HepG2 (cell line): Measurements from ENCODE around the gene ETFRF1. TPM values are rescaled to one million over a fixed set of nuclear protein-coding genes. Genes with fewer than 3 reads are reported as not detected.

Experiments used
- CREB1 ChIP-seq, 2 experiments: fragments of 450-650 bp in 1 of 2; IDR thresholded peaks; 2 replicates each; pipeline ENCODE4 v1.6.1; 2016 to 2017; ENCODE audit warnings: control low read depth in 1 of 2, mild to moderate bottlenecking in 1 of 2, missing compliant biosample characterization in 1 of 2, missing genetic modification characterization in 1 of 2
- CREM ChIP-seq, 2 experiments: sonication (generic) in 1 of 2; formaldehyde crosslinking in 1 of 2; IDR thresholded peaks; 2 replicates each; pipeline versions ENCODE4 v1.4.0 to v1.6.1; 2016 to 2020; ENCODE audit warnings: antibody characterized with exemption in 1 of 2, mild to moderate bottlenecking in 1 of 2, missing genetic modification reagents in 1 of 2
- DNMT3B ChIP-seq: conservative IDR thresholded peaks from 2 replicates; pipeline ENCODE4 v1.6.1; 2016; ENCODE audit warnings: missing biosample characterization, control low read depth
- EEA1 ChIP-seq: sonication (generic); formaldehyde crosslinking; IDR thresholded peaks from 2 replicates; pipeline ENCODE4 v1.5.1; 2020; ENCODE audit warnings: mild to moderate bottlenecking, missing genetic modification reagents, borderline replicate concordance
- EHMT2 ChIP-seq: fragments of 200-600 bp; sonication (generic); IDR thresholded peaks from 2 replicates; pipeline ENCODE4 v1.7.0; 2017; ENCODE audit warnings: antibody characterized with exemption, low read depth, low read length, borderline replicate concordance
- GATAD1 ChIP-seq: IDR thresholded peaks from 2 replicates; pipeline ENCODE4 v1.6.1; 2016; ENCODE audit warnings: missing genetic modification reagents, missing compliant biosample characterization
- IKZF1 ChIP-seq: fragments of 450-650 bp; IDR thresholded peaks from 2 replicates; pipeline ENCODE4 v1.7.1; 2016
- ISL2 ChIP-seq: sonication (generic); formaldehyde crosslinking; IDR thresholded peaks from 2 replicates; pipeline ENCODE4 v1.5.0; 2020; ENCODE audit warnings: missing genetic modification reagents
- KMT2B ChIP-seq: IDR thresholded peaks from 2 replicates; pipeline ENCODE4 v1.6.1; 2016; ENCODE audit warnings: missing genetic modification reagents, missing compliant biosample characterization
- MAF1 ChIP-seq: sonication (generic); formaldehyde crosslinking; IDR thresholded peaks from 2 replicates; pipeline ENCODE4 v1.5.0; 2020; ENCODE audit warnings: missing genetic modification reagents, borderline replicate concordance
- RAD21 ChIP-seq: fragments of 450-650 bp; formaldehyde crosslinking; IDR thresholded peaks from 2 replicates; pipeline ENCODE4 v1.5.0; 2020; ENCODE audit warnings: mild to moderate bottlenecking
- RFXAP ChIP-seq: sonication (generic); formaldehyde crosslinking; IDR thresholded peaks from 2 replicates; pipeline ENCODE4 v1.4.0; 2020; ENCODE audit warnings: missing genetic modification reagents, borderline replicate concordance
- SP1 ChIP-seq, 2 experiments: fragments of 450-650 bp in 1 of 2; sonication (generic) in 1 of 2; formaldehyde crosslinking in 1 of 2; IDR thresholded peaks; 2 replicates each; pipeline versions ENCODE4 v1.4.0 to v1.6.1; 2016 to 2020; ENCODE audit warnings: missing genetic modification reagents in 1 of 2
- YEATS2 ChIP-seq: sonication (generic); formaldehyde crosslinking; IDR thresholded peaks from 2 replicates; pipeline ENCODE4 v1.4.0; 2020; ENCODE audit warnings: missing genetic modification reagents, borderline replicate concordance
- ZC3H4 ChIP-seq: sonication (generic); formaldehyde crosslinking; IDR thresholded peaks from 2 replicates; pipeline ENCODE4 v1.4.0; 2020; ENCODE audit warnings: missing genetic modification reagents, borderline replicate concordance
- ZNF124 ChIP-seq: sonication (generic); formaldehyde crosslinking; IDR thresholded peaks from 2 replicates; pipeline ENCODE4 v1.4.0; 2020; ENCODE audit warnings: missing genetic modification reagents
- ZNF430 ChIP-seq: sonication (generic); formaldehyde crosslinking; IDR thresholded peaks from 2 replicates; pipeline ENCODE4 v1.9.0; 2021; ENCODE audit warnings: mild to moderate bottlenecking, missing genetic modification reagents
- ZNF572 ChIP-seq: sonication (generic); formaldehyde crosslinking; IDR thresholded peaks from 2 replicates; pipeline ENCODE4 v1.5.1; 2020; ENCODE audit warnings: mild to moderate bottlenecking, missing genetic modification reagents
- ZNF709 ChIP-seq: sonication (generic); formaldehyde crosslinking; IDR thresholded peaks from 2 replicates; pipeline ENCODE4 v1.5.0; 2020; ENCODE audit warnings: mild to moderate bottlenecking, missing genetic modification reagents
- ZNF746 ChIP-seq: sonication (generic); formaldehyde crosslinking; IDR thresholded peaks from 2 replicates; pipeline ENCODE4 v1.8.0; 2022; ENCODE audit warnings: mild to moderate bottlenecking, missing genetic modification reagents
- ZNF761 ChIP-seq: sonication (generic); formaldehyde crosslinking; conservative IDR thresholded peaks from 2 replicates; pipeline ENCODE4 v1.4.0; 2020; ENCODE audit warnings: mild to moderate bottlenecking, missing genetic modification reagents
- polyA plus RNA-seq, 8 experiments: library from polyadenylated mRNA; depleted of rRNA in 3 of 8; stranded (reverse) in 7 of 8; unstranded in 1 of 8; fragments of >200 nt; fragmentation: Illumina TruSeq in 4 of 8; extraction: Trizol in 4 of 8; gene quantifications; 2 replicates each; pipeline versions ENCODE4 v1.2.1 to v1.2.3, GENCODE V29; 2011 to 2016; ENCODE audit warnings: low read depth in 4 of 8, missing spikeins in 1 of 8, mixed read lengths in 1 of 8; ENCODE audit not compliant: insufficient read depth in 1 of 8
- total RNA-seq, 5 experiments: library from RNA; depleted of rRNA; stranded (reverse); fragments of >200 nt; fragmentation: Illumina TruSeq; extraction: Trizol; gene quantifications; 2 replicates each; pipeline ENCODE4 v1.2.3, GENCODE V29; 2016; ENCODE audit warnings: low read depth in 1 of 5
- TF ChIP-seq, protein P1 (sequence below): sonication (generic); formaldehyde crosslinking; IDR thresholded peaks from 2 replicates; pipeline ENCODE4 v1.5.0; 2020; ENCODE audit warnings: missing genetic modification reagents, mild to moderate bottlenecking, borderline replicate concordance
- TF ChIP-seq, protein P2 (sequence below): sonication (generic); formaldehyde crosslinking; IDR thresholded peaks from 2 replicates; pipeline ENCODE4 v1.4.0; 2020; ENCODE audit warnings: missing genetic modification reagents

ETFRF1 gene
- total and polyA plus RNA-seq, 2 of the 13 experiments (the other 11 are each of a cell fraction or from before 2014, with no cell fraction given), result 6.8 to 7.0 TPM

DNA sequence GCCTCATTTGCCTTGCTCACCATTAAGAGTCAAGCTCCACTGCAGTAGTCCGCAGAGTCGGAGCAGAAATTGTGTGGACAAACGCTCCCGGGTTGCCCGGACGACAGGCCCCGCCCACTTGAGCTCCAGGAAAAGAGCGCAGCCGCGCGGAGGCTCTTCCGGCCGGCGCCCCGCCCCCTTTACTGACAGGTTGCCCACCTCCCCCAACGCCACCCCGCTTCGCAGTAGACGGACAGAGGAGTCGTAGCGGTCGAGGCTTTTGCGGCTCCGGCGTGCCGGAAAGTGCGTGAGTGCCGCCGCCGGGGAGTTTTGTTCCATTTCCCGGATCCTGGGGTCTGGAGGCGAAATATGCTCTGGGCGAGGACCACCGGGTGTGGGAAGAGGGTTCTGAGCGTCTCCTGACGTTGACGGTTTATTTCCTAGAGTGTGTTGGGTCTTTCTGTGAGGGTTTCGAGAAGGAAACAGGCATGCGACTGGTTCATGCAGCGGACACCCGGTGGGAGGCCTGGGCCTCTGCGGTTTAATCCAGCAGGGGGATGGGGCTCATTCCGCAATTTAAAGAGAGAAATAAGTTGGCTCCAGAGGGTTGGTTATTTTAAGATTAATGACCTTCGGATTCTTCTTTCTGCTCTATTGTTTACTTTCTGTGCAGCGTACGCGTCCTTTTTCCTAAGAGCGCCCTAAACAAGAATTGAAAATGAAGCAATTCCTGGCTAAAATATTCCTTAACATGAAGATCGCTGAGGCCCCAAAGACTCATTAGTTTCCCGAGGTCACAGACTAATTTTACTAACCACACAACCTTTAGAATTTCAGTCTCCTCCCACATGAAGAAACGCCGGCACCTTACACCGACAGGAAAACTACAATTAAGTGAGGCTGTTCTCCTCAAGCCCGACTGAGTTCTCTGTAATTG, at the start of gene ETFRF1, which contains the start of gene DNAI7 (continued):
- TF ChIP-seq RAD21, result peak; percentile 21; the same call in 1 of the 2 replicates
- TF ChIP-seq ZNF761 (CRISPR knock-in tag), result 0 out of 2 replicates have a peak, but pooled peaks have one; percentile 52
- peak; percentile 63; the same call in 1 of the 2 replicates for TF ChIP-seq GATAD1 (CRISPR knock-in tag)
- TF ChIP-seq ZNF430 (CRISPR knock-in tag), result no peak
- no peak for TF ChIP-seq ZNF124 (CRISPR knock-in tag)
- TF ChIP-seq MAF1 (CRISPR knock-in tag), result no peak
- 0 out of 2 replicates have a peak, but pooled peaks have one; percentile 19 for TF ChIP-seq ZNF709
- peak; percentile 92 for TF ChIP-seq KMT2B (CRISPR knock-in tag)
- no peak for TF ChIP-seq IKZF1
- TF ChIP-seq ZC3H4, result no peak
- TF ChIP-seq EEA1 (CRISPR knock-in tag), result no peak; the same call in 1 of the 2 replicates
- TF ChIP-seq, protein P1, sequence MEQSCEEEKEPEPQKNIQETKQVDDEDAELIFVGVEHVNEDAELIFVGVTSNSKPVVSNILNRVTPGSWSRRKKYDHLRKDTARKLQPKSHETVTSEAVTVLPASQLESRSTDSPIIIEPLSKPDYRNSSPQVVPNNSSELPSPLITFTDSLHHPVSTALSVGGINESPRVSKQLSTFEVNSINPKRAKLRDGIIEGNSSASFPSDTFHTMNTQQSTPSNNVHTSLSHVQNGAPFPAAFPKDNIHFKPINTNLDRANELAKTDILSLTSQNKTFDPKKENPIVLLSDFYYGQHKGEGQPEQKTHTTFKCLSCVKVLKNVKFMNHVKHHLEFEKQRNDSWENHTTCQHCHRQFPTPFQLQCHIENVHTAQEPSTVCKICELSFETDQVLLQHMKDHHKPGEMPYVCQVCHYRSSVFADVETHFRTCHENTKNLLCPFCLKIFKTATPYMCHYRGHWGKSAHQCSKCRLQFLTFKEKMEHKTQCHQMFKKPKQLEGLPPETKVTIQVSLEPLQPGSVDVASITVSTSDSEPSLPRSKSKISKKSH (CRISPR knock-in tag), result peak; percentile 42; the same call in 1 of the 2 replicates
- no peak for TF ChIP-seq ISL2 (CRISPR knock-in tag)
- TF ChIP-seq, protein P2, sequence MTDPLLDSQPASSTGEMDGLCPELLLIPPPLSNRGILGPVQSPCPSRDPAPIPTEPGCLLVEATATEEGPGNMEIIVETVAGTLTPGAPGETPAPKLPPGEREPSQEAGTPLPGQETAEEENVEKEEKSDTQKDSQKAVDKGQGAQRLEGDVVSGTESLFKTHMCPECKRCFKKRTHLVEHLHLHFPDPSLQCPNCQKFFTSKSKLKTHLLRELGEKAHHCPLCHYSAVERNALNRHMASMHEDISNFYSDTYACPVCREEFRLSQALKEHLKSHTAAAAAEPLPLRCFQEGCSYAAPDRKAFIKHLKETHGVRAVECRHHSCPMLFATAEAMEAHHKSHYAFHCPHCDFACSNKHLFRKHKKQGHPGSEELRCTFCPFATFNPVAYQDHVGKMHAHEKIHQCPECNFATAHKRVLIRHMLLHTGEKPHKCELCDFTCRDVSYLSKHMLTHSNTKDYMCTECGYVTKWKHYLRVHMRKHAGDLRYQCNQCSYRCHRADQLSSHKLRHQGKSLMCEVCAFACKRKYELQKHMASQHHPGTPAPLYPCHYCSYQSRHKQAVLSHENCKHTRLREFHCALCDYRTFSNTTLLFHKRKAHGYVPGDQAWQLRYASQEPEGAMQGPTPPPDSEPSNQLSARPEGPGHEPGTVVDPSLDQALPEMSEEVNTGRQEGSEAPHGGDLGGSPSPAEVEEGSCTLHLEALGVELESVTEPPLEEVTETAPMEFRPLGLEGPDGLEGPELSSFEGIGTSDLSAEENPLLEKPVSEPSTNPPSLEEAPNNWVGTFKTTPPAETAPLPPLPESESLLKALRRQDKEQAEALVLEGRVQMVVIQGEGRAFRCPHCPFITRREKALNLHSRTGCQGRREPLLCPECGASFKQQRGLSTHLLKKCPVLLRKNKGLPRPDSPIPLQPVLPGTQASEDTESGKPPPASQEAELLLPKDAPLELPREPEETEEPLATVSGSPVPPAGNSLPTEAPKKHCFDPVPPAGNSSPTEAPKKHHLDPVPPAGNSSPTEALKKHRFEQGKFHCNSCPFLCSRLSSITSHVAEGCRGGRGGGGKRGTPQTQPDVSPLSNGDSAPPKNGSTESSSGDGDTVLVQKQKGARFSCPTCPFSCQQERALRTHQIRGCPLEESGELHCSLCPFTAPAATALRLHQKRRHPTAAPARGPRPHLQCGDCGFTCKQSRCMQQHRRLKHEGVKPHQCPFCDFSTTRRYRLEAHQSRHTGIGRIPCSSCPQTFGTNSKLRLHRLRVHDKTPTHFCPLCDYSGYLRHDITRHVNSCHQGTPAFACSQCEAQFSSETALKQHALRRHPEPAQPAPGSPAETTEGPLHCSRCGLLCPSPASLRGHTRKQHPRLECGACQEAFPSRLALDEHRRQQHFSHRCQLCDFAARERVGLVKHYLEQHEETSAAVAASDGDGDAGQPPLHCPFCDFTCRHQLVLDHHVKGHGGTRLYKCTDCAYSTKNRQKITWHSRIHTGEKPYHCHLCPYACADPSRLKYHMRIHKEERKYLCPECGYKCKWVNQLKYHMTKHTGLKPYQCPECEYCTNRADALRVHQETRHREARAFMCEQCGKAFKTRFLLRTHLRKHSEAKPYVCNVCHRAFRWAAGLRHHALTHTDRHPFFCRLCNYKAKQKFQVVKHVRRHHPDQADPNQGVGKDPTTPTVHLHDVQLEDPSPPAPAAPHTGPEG (CRISPR knock-in tag), result no peak
- no peak for TF ChIP-seq CREM (IDR thresholded peaks at IDR 0.05)
- TF ChIP-seq CREM (CRISPR knock-in tag; IDR thresholded peaks at IDR 0.05), result no peak
- TF ChIP-seq YEATS2 (CRISPR knock-in tag), result no peak; the same call in 1 of the 2 replicates
- TF ChIP-seq ZNF746 (CRISPR knock-in tag), result no peak
- 0 out of 2 replicates have a peak, but pooled peaks have one; percentile 30 for TF ChIP-seq CREB1 (IDR thresholded peaks at IDR 0.05)
- TF ChIP-seq CREB1 (CRISPR knock-in tag; IDR thresholded peaks at IDR 0.05), result peak; percentile 47
- TF ChIP-seq SP1 (IDR thresholded peaks at IDR 0.05), result no peak
- TF ChIP-seq SP1 (CRISPR knock-in tag; IDR thresholded peaks at IDR 0.05), result peak; percentile 70; the same call in 1 of the 2 replicates
- TF ChIP-seq DNMT3B, result peak; percentile 42; the same call in 1 of the 2 replicates
- TF ChIP-seq ZNF572, result no peak
- TF ChIP-seq RFXAP (CRISPR knock-in tag), result no peak
- TF ChIP-seq EHMT2, result no peak
